Fibroblast of upper back skin (primary cell): Measurements from ENCODE around the gene ABHD1.
A peak's percentile ranks its signal among the peaks of the same experiment; 100 is the strongest.
"Not testable (repeated sequence)": the region's sequence is repeated elsewhere in the genome, so short reads cannot be mapped to it uniquely, and the experiment has no call there.

Source experiments
- DNase-seq: peaks from one replicate; pipeline ENCODE4 v3.0.0-alpha.2; 2013

The ABHD1 gene

DNA sequence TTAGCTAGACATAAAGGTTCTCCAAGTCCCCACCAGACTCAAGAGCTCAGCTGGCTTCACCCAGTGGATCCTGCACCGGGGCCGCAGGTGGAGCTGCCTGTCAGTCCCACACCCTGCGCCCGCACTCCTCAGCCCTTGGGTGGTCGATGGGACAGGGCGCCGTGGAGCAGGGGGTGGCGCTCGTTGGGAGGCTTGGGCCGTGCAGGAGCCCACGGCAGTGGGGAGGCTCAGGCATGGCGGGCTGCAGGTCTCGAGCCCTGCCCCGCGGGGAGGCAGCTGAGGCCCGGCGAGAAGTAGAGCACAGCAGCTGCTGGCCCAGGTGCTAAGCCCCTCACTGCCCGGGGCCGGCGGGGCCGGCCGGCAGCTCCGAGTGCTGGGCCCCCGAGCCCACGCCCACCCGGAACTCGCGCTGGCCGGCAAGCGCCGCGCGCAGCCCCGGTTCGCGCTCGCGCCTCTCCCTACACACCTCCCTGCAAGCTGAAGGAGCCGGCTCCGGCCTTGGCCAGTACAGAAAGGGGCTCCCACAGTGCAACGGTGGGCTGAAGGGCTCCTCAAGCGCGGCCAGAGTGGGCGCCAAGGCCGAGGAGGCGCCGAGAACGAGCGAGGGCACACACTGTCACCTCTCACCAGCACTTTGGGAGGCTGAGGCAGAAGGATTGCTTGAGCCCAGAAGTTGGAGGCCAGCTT lies 12.1 kb upstream of the ABHD1 start:
- not testable (repeated sequence) for DNase-seq

DNA sequence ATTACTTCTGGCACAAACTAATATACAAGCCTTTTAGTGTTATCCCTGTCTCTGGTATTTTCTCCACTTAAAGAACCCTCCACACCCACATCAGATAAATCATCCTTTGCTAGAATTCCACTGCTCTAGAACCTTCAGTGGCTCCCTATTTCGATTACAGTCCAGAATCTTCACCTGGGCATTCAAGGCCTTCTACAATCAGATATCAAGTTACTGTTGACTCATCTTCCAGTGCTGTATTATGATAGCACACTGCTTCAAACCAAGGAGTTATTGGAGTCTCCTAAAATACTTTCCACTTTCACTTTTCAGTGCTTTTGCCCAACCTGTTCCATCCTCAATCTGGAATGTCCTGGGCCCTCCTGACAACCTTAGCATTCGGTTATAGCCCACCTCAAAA lies 8.1 kb upstream of the ABHD1 start:
- DNase-seq, result no peak

DNA sequence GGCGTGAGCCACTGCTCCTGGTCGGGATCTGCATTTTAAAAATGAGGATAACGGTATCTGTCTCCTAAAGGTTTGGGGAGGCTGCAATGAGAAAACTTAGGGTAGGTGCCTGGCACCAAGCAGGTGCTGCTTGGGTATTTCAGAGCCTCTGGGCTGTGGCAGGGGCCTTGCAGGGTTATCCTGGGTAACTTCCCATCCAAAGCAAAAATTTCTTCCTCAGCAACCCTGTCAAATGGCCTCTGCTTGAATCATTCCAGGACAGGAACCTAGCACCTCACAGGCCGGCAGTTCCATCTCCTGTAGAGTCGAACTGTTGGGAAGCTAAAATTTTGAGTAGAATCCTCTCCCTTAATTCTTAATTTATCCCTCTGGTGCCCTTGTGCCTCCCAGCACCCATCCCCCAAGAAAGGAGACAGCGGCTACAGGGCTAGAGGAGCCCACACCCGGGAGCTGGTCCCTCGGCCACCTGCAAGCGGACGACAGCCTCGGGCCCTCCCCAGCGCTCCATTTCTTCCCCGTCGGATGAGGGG lies 5.6 kb upstream of the ABHD1 start:
- DNase-seq, result no peak

DNA sequence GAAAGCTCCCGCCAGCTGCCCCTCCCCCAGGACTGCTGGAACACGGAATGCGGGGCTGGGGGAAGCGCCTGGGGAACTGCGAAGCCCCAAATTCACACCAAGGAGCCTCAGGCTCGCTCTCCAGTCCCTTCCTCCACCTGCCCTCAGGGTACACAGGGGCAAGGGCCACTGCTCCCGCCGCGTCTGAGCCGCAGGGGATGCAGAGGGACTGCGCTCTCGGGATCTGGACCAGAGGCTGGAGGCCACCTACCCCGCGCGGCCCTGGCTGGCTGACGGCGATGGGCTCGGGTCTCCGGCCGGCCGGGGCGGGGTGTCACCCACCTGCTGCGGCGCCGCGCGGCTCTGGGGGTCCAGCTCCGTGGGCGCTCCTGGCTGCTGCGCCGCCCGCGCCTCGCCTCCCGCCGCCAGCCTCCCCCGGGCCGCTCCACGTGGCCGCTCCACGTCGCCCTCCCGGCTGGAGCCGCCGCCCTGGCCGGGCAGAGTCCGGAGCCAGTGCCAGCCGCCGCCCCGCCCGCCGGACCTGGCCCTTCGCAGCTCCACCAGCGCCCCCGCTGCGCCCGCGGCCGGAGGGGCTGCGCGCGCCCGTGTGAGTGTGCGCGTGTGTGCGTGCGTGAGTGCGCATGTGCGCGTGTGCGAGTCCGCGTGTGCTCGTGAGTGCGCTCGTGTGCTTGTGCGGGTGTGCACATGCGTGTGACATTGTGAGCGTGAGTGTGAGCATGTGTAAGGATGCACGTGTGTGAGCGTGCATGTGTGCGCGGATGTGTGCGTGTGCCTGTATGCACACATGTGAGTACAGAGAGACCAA lies 4.9 kb upstream of the ABHD1 start, which contains the start of gene CGREF1:
Gene CGREF1 (minus strand): TSS at position 604 of the 805 bp plus-strand sequence. CDS start 14,762 bp downstream, outside the sequence.
- DNase-seq, result no peak

DNA sequence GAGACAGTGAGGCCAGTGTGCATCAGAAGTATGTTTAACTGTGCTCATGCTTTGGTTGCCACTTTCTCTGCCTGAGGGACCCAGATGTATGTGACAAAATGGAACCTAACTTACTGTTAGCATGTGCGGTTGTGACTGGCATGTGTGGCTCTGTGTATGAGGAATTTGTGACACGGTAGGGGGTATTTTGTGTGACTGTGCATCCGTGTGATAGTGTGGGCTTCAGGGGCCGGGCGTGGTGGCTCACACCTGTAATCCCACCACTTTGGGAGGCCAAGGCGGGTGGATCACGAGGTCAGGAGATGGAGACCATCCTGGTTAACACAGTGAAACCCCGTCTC lies 4.3 kb upstream of the ABHD1 start:
- DNase-seq, result not testable (repeated sequence)

DNA sequence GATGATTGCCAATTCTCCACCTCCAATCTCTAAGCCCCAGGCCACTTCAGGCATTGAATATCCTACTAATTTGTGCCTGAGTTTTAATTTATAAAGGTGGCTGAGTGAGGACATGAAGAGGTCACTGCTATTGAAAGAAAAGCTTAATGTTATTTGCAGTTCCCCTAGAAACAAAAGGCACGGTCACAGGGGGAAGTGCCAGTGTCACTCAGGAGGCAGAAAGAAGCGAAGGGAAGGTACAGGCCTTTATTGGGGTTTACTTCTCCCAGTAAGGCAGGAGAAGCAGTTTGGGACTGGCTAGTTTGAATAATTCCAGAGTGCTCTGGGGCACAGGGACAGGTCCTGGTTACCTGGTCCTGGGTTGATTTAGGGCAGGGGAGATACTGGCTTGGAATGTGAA lies 1.7 kb upstream of the ABHD1 start:
- no peak for DNase-seq

DNA sequence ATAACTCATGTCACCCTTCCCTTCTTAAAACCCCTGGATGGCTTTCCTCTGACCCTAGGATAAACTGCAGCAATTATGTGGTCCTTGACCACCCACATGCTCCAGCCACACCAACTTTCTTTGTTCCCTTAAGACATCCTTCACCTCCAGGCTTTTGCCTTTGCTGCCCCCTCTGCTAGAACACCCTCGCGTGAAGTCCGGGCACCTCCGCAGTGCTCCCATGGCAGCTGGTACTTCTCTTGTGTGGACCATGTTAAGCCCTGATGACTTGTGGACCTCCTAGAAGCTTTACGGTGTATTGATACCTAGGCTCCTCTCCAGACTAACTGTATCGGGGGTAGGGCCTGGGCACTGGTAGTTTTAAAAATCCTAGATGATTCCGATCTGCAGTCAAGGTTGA lies 824 bp upstream of the ABHD1 start:
- no peak for DNase-seq

DNA sequence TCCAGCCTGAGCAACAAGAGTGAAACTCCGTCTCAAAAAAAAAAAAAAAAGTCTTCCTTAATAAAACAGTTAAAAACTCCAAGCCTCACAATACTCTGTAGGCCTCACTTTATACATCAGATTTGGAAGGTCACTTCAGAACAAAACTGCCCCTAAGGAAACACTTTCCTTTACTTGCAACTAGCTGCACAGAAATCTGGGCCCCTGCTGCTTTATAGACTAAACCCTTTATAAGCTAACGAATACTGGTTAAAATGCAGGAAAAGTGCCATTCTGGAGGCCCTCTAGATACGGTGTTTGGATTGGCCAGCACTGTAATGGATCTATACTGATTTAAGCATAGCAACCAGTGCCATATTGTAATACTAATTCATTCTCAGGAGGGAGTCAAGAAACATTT lies 1.5 kb downstream of the ABHD1 start:
- DNase-seq, result no peak

DNA sequence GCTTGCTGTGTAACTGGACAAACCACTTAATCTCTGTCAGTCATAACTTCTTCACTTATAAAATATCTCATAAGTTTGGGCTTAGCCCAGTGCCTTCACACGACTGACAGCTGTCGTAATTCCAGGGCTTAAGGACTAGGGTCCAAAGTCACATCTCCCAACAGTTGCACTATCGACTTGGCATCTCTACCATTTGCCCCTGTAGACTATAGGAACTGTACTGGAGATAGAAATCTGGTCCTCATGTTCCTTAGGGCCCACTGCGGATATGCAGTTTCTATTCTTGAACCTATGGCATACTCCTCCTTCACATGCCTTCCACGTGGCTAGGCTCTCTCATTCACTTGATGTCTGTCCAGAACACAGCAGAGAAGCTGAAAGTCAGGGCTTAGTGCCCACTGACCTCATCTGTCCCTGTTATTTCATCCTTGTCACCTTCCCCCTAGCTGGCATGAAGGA lies 2.7 kb downstream of the ABHD1 start:
- DNase-seq, result no peak

DNA sequence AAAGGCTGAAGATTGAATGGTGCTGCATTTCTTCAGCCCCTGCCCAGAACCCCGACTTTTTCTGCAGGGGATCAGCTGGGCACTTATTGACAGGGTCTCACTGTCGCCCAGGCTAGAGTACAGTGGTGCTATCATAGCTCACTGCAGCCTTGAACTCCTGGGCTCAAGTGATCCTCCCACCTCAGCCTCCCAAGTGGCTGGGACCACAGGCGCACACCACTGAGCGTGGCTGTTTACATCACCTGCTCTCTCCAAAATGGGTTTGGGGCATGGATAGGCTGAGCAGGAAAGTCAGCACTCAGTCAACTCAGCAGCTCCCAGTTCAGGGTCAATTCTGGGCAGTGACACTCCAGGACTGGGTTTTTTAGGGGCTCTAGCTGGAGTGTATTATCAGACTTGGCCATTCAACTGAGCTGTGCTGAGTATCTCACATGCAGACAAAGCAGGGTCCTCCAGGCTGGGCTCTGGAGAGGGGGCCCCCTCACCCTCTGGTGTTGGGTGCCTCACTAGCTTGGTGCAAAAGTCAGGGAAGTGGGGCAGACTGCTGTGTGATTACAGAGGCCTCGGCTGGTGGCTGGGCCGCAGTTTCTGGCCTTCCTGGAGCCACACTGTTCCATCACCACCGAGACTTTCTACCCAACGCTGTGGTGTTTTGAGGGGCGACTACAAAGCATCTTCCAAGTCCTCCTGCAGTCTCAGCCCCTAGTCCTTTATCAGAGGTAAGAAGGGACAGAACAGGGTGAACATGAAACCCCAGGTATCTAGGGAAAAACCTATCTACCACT lies 4.5 kb downstream of the ABHD1 start:
- no peak for DNase-seq

DNA sequence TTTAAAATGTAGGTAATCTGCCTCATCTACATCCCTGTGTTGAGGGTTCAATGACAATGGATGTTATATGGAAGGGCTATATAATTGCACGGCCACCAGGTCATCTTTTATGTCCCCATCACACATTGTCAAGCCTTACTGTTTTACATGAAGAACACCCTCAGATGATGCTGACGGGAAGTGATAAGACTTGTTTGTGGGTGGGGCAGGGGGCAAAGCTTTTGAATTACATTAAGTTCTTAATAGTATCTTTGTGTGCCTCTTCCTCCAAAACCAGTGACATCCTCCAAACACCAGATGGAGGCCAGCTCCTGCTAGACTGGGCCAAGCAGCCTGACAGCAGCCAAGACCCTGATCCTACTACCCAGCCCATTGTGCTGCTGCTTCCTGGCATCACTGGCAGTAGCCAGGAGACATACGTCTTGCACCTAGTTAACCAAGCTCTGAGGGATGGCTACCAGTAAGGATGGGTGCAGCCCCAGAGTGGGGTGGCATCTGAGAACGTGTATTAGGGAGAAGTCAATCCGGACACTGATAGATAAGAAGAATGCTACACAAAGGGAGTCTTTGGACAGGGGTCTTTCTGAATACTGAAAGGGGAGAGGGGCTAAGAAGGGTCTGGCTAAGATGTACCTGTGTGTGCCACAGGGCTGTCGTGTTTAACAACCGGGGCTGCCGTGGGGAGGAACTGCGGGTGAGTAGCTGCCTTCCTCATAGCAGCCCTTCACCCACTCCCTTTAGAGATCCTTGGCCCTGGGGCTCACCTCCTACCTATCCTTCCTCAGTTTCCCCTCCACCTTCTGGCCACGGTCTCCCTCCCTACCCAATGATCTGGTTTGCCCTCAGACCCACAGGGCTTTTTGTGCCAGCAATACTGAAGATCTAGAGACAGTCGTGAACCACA lies 5.3 kb downstream of the ABHD1 start:
- no peak for DNase-seq

DNA sequence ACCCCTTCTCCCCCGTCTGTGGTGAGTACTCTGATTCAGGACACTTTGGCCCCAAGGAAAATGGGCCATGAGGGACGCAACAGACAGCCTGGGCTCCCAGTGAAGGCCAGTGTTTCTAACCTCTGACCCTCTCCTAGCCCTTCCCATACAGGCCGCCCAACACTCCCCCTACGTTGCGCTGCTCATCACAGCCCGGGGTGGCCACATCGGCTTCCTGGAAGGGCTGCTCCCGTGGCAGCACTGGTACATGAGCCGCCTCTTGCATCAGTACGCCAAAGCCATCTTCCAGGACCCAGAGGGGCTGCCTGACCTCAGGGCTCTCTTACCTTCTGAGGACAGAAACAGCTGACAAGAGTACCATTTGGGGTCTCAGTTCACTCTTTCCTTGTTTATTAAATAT lies 6.8 kb downstream of the ABHD1 start:
- DNase-seq, result no peak

DNA sequence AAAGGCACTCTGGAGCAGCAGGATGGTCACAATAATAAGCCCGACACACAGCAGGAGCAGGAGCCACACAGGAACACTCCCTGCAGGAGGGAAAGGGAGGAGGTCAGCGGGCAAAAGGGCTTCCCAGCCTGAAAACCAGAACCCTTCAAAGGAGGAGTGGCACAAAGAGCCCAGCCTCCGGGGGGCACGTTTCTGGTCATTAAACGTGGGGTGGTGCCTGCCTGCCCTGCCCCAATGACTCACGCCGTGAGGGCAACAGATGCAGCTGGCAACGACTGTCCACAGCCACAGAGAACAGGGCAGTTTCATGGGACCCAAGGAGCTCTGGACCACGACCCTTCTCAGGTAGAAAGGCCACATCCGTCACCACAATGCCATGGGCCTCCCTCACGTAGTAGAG lies 7.8 kb downstream of the ABHD1 start:
- DNase-seq, result no peak

DNA sequence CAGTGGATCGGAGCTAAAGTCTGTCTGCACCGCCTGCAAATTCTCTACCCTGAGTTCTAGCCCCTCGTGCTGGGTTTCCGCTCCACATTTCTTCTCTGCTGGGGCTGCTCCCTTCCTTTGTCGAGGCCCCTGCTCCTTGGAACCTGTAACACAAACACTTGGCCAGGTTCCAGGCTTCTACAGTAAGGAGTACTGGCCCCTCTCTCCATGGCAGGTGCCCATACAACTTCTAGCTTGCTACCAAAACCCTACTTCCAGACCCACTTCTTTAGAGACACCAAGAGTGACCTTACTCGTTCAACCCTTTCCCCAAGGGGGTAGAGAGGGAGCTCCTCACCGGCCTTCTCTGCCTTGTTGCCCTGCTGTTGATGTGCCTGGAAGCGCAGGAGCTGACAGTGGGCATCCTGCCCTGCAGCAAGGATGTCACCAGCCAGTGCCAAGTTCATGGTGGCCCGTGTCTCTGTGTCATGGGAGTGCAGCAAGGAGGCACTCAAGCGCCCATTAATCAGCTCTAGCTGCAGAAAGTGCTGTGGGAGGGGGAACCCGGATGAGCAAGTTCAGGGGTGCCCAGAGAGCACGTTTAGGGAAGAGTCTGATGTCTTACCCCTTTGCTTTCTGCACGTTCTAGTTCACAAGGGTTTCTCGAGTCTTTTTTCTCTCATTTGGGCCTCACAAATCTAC lies 9.7 kb downstream of the ABHD1 start:
- DNase-seq, result no peak

DNA sequence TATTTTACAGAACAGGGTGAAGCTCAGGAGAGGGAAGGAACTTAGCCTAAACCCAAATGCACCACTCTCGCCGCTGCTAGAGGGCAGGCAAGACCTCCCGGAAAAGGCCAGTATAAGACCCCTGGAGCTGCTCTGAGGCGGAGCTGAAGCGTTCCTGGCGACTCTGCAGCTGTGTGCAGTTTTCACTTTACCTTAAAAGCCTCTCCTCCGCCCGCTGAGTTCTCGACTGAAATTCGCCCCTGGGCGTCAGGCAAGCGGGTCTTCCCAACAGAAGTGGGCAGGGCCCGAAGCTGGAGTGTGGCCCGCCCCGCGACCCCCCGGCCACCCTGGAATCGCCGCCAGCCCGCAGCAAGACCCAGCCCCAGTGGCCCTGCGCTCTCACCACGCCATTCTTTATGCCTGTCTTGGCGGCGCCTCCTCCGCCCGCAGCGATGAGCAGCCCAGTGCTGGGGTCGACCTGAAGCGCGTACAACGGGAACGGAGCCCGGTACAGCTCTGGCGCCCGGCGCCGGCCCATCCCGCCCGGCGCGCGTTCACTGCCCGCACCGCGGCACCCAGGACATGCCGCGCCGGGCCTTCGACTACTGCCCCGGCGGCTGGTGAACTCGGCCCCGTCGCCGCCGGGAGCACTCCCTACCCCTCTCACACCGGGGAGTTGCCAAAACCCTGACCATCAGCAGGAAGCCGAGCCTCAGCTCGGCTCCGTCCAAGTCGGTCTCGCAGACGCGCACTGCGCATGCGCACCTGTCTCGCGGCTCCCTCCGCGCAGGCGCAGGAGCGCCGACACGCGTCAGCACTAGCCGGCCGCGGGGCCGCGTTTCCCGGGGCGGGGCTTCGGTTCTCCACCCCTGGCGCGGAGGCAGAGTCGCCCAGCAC lies 10.5 kb downstream of the ABHD1 start, which contains the start of gene PREB:
Gene PREB (minus strand): TSS at position 732 of the 876 bp plus-strand sequence. CDS start 215 bp downstream, at position 517.
- DNase-seq, result peak; percentile 95

DNA sequence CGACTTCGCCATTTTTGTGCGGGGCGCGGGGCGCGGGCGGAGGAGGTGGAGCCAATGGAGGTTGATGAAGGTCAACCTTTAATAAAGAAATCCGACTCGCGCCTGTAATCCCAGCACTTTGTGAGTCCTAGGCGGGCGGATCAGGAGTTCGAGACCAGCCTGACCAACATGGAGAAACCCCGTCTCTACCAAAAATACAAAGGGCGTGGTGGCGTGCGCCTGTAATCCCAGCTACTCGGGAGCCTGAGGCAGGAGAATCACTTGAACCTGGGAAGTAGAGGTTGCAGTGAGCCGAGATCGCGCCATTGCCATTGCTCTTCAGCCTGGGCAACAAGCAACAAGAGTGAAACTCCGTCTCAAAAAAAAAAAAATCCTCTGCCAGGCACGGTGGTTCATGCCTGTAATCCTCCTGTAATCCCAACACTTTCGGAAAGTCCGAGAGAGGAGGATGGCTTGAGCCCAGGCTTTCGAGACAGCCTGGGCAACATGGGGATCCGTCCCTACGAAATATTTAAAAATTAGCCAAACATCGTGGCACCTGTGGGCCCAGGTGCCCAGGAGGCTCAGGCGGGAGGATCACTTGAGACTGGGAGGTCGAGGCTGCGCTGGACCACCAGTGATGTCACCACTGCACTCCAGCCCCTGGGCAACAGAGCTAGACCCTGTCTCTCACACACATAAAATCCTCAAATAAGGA lies 11.3 kb downstream of the ABHD1 start:
- DNase-seq, result no peak

DNA sequence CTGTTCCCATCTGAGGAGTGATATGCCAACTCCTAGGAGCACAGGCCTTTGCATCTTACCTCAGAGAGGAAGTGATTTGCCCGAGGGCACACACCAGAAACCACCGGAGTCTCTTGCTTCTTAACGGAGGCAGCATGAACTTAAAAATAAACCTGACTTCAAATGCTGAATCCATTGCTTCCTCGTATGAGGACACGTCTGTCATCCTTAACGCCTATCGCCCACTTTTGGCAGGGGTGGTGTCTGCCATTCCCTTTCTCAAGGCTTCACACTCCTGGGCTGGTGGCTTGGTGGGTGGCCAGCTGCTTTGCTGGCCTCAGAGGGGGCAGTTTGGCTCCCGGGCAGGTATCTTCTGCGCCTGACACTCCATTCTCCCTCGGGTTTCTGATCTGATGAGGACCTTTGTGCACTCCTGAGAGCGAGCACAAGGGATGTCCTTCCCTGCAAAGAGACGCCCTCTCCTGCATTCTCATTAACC lies 11.9 kb downstream of the ABHD1 start:
- no peak for DNase-seq

DNA sequence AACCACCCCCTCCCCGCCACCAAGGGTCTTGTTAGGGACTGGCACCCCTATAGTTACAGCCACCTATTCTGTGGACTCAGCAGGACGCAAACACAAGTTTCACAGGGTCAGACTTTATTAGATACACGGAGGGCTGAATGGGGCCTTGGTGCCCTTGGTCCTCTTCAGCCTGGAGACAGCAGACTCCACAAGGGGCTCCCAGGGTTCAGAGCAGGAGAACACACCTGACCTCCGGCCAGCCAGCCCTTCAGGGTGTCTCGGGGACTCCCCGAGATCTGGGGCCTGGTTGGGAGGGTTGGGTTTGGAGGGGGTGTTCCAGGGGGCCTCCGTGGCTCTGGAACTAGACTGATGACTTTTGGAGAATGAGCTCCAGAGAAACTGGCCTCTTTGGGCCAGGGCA lies 13.1 kb downstream of the ABHD1 start:
- DNase-seq, result no peak

DNA sequence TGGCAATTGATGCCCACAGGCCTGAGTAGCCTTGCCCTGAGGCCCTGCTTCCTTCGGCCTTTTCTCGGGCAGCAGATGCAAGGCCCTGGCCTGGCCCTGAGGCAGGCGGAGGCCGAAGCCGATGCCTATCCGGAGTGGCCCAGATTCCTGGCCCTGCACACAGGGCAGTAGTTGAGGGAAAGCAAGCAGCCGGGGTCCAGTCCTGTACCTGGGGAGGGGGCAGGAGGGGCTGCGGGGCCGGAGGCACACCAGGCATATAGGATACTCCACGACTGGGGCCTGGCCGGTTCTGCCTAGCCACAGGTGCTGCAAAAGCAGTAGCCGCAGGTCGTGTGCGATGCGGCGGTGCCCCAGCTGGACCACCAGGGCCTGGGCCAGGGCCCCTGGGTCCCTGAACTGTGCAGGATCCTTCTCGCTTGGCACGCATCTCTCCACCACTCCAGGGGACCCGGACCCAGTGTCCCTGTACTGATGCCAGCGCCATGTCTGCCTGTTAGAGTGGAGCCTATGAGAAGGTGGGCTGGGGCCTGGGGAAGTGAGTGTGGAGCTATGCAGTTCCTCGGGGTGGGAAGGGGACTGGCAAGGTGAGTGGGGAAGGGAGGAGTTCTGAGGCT lies 13.8 kb downstream of the ABHD1 start:
- no peak for DNase-seq
